Osteoblast (primary cell): ENCODE measurements around the gene FRMD4A. TPM values are rescaled to one million over a fixed set of nuclear protein-coding genes. Genes with fewer than 3 reads are reported as not detected.

Source experiments
- DNase-seq: peaks from one replicate; pipeline ENCODE4 v3.0.0; 2011; ENCODE audit warnings: low spot score, mixed read lengths; ENCODE audit not compliant: insufficient read length; ENCODE audit errors: missing footprints
- H2AFZ ChIP-seq: 2 replicates; pipeline ENCODE4 v1.6.0; 2011; ENCODE audit warnings: mild to moderate bottlenecking, low read length
- H3K27ac ChIP-seq: 2 replicates; pipeline ENCODE4 v1.5.1; 2011; ENCODE audit warnings: mild to moderate bottlenecking, low read depth, low read length, moderate library complexity
- H3K27me3 ChIP-seq: 2 replicates; pipeline ENCODE4 v1.6.0; 2012; ENCODE audit warnings: mild to moderate bottlenecking, control low read depth, inconsistent platforms, low read length, moderate library complexity; ENCODE audit not compliant: insufficient read depth
- H3K36me3 ChIP-seq: 2 replicates; pipeline ENCODE4 v1.5.1; 2011; ENCODE audit warnings: mild to moderate bottlenecking, low read length, control low read depth, moderate library complexity; ENCODE audit not compliant: insufficient read depth
- H3K4me1 ChIP-seq: 2 replicates; pipeline ENCODE4 v1.5.1; 2011; ENCODE audit warnings: mild to moderate bottlenecking, low read length, control low read depth, moderate library complexity; ENCODE audit not compliant: insufficient read depth
- H3K4me2 ChIP-seq: 2 replicates; pipeline ENCODE4 v1.6.0; 2011; ENCODE audit warnings: mild to moderate bottlenecking, low read length; ENCODE audit not compliant: insufficient read depth
- H3K4me3 ChIP-seq: fragments of 200-600 bp; sonication (generic); 3 replicates; pipeline ENCODE4 v1.5.1; 2012; ENCODE audit warnings: mild to moderate bottlenecking, low read length, inconsistent platforms; ENCODE audit not compliant: insufficient read depth
- H3K79me2 ChIP-seq: 2 replicates; pipeline ENCODE4 v1.6.0; 2012; ENCODE audit warnings: mild to moderate bottlenecking, low read length, control low read depth, inconsistent platforms; ENCODE audit not compliant: insufficient read depth
- H3K9me3 ChIP-seq: 2 replicates; pipeline ENCODE4 v1.5.1; 2011; ENCODE audit warnings: low read depth, low read length, control low read depth
- H4K20me1 ChIP-seq: 2 replicates; pipeline ENCODE4 v1.6.0; 2012; ENCODE audit warnings: mild to moderate bottlenecking, low read length, control low read depth; ENCODE audit not compliant: insufficient read depth
- CTCF ChIP-seq: IDR thresholded peaks from 2 replicates; pipeline ENCODE4 v1.5.1; 2011; ENCODE audit warnings: mild to moderate bottlenecking, low read depth, low read length, moderate library complexity; ENCODE audit errors: extremely low read depth
- total RNA-seq: library from RNA; depleted of rRNA; stranded (reverse); fragments of >200 nt; gene quantifications from 2 replicates; pipeline ENCODE4 v1.2.3, GENCODE V29; 2012

Gene FRMD4A
- total RNA-seq, 1 donor = 41.3 TPM

GRCh38 chr10:13708256-13708990 lies 622.3 kb downstream of the FRMD4A start:
- Histone ChIP-seq H3K36me3 (peaks cover 16% of the 10 kb centered on the region), H2AFZ (no peak overlapping the region), H3K4me1 (peaks cover 53% of the 10 kb centered on the region), H3K27ac (peak overlapping the region; percentile 51), H4K20me1 (peaks cover 11% of the 10 kb centered on the region), H3K4me2 (peak overlapping the region; percentile 90), H3K79me2 (peaks cover 45% of the 10 kb centered on the region), H3K4me3 (peak overlapping the region; percentile 84), H3K27me3 (no peaks in the 10 kb centered on the region), H3K9me3 (no peaks in the 10 kb centered on the region)
- no peak for DNase-seq
- TF ChIP-seq CTCF = no peak

- DNase-seq = peak; percentile 93
- Histone ChIP-seq H3K4me2 (peak overlapping the region; percentile 90), H3K4me3 (peak overlapping the region; percentile 84), H3K9me3 (no peaks in the 10 kb centered on the region), H3K27me3 (no peaks in the 10 kb centered on the region), H3K36me3 (peaks cover 26% of the 10 kb centered on the region), H2AFZ (peak overlapping the region; percentile 27), H4K20me1 (peaks cover 16% of the 10 kb centered on the region), H3K4me1 (peaks cover 42% of the 10 kb centered on the region), H3K27ac (peak overlapping the region; percentile 51), H3K79me2 (peaks cover 56% of the 10 kb centered on the region)
- no peak for TF ChIP-seq CTCF
Observed at GRCh38 chr10:13707156-13707881, 623.4 kb downstream of the FRMD4A start.

GRCh38 chr10:13706604-13707003 lies 624.1 kb downstream of the FRMD4A start:
- Histone ChIP-seq H3K4me3 (peak overlapping the region; percentile 84), H3K27me3 (no peaks in the 10 kb centered on the region), H3K4me2 (peak overlapping the region; percentile 90), H4K20me1 (peaks cover 18% of the 10 kb centered on the region), H3K4me1 (peaks cover 35% of the 10 kb centered on the region), H3K79me2 (peaks cover 64% of the 10 kb centered on the region), H3K9me3 (no peaks in the 10 kb centered on the region), H3K36me3 (peaks cover 31% of the 10 kb centered on the region), H2AFZ (no peak overlapping the region), H3K27ac (peak overlapping the region; percentile 51)
- no peak for DNase-seq
- no peak for TF ChIP-seq CTCF

GRCh38 chr10:13706175-13706574 lies 624.5 kb downstream of the FRMD4A start:
- no peaks in the 10 kb centered on the region for H3K9me3 ChIP-seq
- peak overlapping the region; percentile 90 for H3K4me2 ChIP-seq
- H3K27me3 ChIP-seq = no peaks in the 10 kb centered on the region
- no peak for DNase-seq
- H3K36me3 ChIP-seq = peaks cover 35% of the 10 kb centered on the region
- H3K4me3 ChIP-seq = peak overlapping the region; percentile 84
- TF ChIP-seq CTCF = no peak
- peaks cover 20% of the 10 kb centered on the region for H4K20me1 ChIP-seq
- H3K79me2 ChIP-seq = peaks cover 68% of the 10 kb centered on the region
- H3K27ac ChIP-seq = peak overlapping the region; percentile 51
- no peak overlapping the region for H2AFZ ChIP-seq
- peaks cover 32% of the 10 kb centered on the region for H3K4me1 ChIP-seq
